GM23248 (cell line): ENCODE data around the gene SNHG17. TPM values are rescaled to one million over a fixed set of nuclear protein-coding genes. Genes with fewer than 3 reads are reported as not detected.
A peak's percentile ranks its signal among the peaks of the same experiment; 100 is the strongest.

Experiments used
- DNase-seq: peaks from one replicate; pipeline ENCODE4 v3.0.0-alpha.2; 2015
- H2AFZ ChIP-seq: fragments of 200-600 bp; sonication (generic); 2 replicates; pipeline ENCODE4 v1.6.1; 2016; ENCODE audit warnings: antibody characterized with exemption
- H3F3A ChIP-seq: fragments of 200-600 bp; sonication (generic); 2 replicates; pipeline ENCODE4 v1.6.1; 2016; ENCODE audit warnings: mild to moderate bottlenecking, antibody characterized with exemption, mixed run types; ENCODE audit not compliant: insufficient read depth
- H3K27ac ChIP-seq: fragments of 200-600 bp; sonication (generic); 2 replicates; pipeline ENCODE4 v1.5.1; 2016; ENCODE audit warnings: mild to moderate bottlenecking
- H3K27me3 ChIP-seq: fragments of 200-600 bp; sonication (generic); replicated peaks from 2 replicates; pipeline ENCODE4 v1.6.1; 2016; ENCODE audit warnings: mild to moderate bottlenecking; ENCODE audit not compliant: insufficient read depth
- H3K36me3 ChIP-seq: fragments of 200-600 bp; sonication (generic); 2 replicates; pipeline ENCODE4 v1.6.1; 2016; ENCODE audit warnings: low read depth, mild to moderate bottlenecking
- H3K4me1 ChIP-seq: fragments of 200-600 bp; sonication (generic); 2 replicates; pipeline ENCODE4 v1.6.1; 2016; ENCODE audit warnings: mild to moderate bottlenecking; ENCODE audit not compliant: insufficient read depth
- H3K4me2 ChIP-seq: fragments of 200-600 bp; sonication (generic); one replicate; pipeline ENCODE4 v1.6.1; 2016; ENCODE audit warnings: mild to moderate bottlenecking; ENCODE audit not compliant: unreplicated experiment
- H3K4me3 ChIP-seq: fragments of 200-600 bp; sonication (generic); 2 replicates; pipeline ENCODE4 v1.5.1; 2016; ENCODE audit warnings: mild to moderate bottlenecking
- H3K79me2 ChIP-seq: fragments of 200-600 bp; sonication (generic); 2 replicates; pipeline ENCODE4 v1.6.1; 2016; ENCODE audit warnings: mild to moderate bottlenecking; ENCODE audit not compliant: insufficient read depth
- H3K9ac ChIP-seq: fragments of 200-600 bp; sonication (generic); 2 replicates; pipeline ENCODE4 v1.6.1; 2016; ENCODE audit warnings: mild to moderate bottlenecking
- H3K9me2 ChIP-seq: fragments of 200-600 bp; sonication (generic); 2 replicates; pipeline ENCODE4 v1.6.1; 2016; ENCODE audit warnings: mixed run types, mild to moderate bottlenecking, moderate library complexity; ENCODE audit not compliant: insufficient read depth
- H3K9me3 ChIP-seq: fragments of 200-600 bp; sonication (generic); one replicate; pipeline ENCODE4 v1.6.1; 2017; ENCODE audit warnings: low read depth
- H4K20me1 ChIP-seq: fragments of 200-600 bp; sonication (generic); 2 replicates; pipeline ENCODE4 v1.6.0; 2016; ENCODE audit not compliant: insufficient read depth
- EZH2 ChIP-seq: fragments of 200-600 bp; sonication (generic); IDR thresholded peaks from 2 replicates; pipeline ENCODE4 v1.6.1; 2018; ENCODE audit warnings: antibody characterized with exemption, mild to moderate bottlenecking; ENCODE audit not compliant: insufficient read depth, poor library complexity, severe bottlenecking
- EZH2phosphoT487 ChIP-seq: fragments of 200-600 bp; sonication (generic); IDR thresholded peaks from 2 replicates; pipeline ENCODE4 v1.6.1; 2018; ENCODE audit warnings: antibody characterized with exemption, moderate library complexity, mild to moderate bottlenecking, low read depth; ENCODE audit not compliant: insufficient read depth
- WGBS, 2 experiments: methylation state at CpG; one replicate each; pipeline ENCODE4 v1.1.6; 2015 to 2017; ENCODE audit warnings: low lambda C conversion rate in 2 of 2, low coverage in 1 of 2; ENCODE audit errors: missing lambda C conversion rate in 2 of 2; 5-methylcytosine and 5-hydroxymethylcytosine counted together
- in situ Hi-C: fragments of 300-500 bp; cut with MboI; formaldehyde crosslinking; loops from 2 replicates; pipeline ENCODE4 v1.15.0; 2020
- polyA plus RNA-seq: library from polyadenylated mRNA; unstranded; fragments of >200 nt; fragmentation: Nextera tagmentation; extraction: Ambion mirVana; gene quantifications from 2 replicates; pipeline ENCODE4 v1.2.1, GENCODE V29; 2016
- total RNA-seq: library from RNA; depleted of rRNA; stranded (reverse); fragments of >200 nt; shearing (Covaris generic); gene quantifications from 2 replicates; pipeline ENCODE4 v1.2.3, GENCODE V29; 2014

Gene SNHG17
- total and polyA plus RNA-seq, 2 experiments from 2014 or later, result 15.2 to 28.0 TPM

GRCh38 chr20:38472513-38473366 is 37.6 kb upstream of the SNHG17 start, which contains the start of gene RALGAPB:
Gene RALGAPB (plus strand): TSS chr20:38472843. CDS start chr20:38488433, 15,590 bp downstream.
- H3K4me2 ChIP-seq, result peak within 1 kb of the TSS; percentile 83
- no peaks in the 10 kb centered on the region for H3K9me2 ChIP-seq
- H3K27me3 ChIP-seq, result no peaks in the 10 kb centered on the region
- H3K4me3 ChIP-seq, result peak within 1 kb of the TSS; percentile 93
- WGBS, 2 experiments, result 1 to 2% methylated on average over 48 to 62 of the region's 81 CpGs
- peak within 1 kb of the TSS; percentile 88 for H3K9ac ChIP-seq
- H4K20me1 ChIP-seq, result peaks cover 14% of the 10 kb centered on the region
- peak within 1 kb of the TSS; percentile 64 for H3K27ac ChIP-seq
- peak; percentile 99 for DNase-seq
- H3K36me3 ChIP-seq, result no peaks in the 10 kb centered on the region
- TF ChIP-seq EZH2phosphoT487, result no peak
- TF ChIP-seq EZH2, result no peak
- peaks cover 49% of the 10 kb centered on the region for H3K79me2 ChIP-seq
- no peaks in the 10 kb centered on the region for H3K9me3 ChIP-seq
- in situ Hi-C loops, result no loop called here
- H3K4me1 ChIP-seq, result peaks cover 12% of the 10 kb centered on the region
- peak within 1 kb of the TSS; percentile 96 for H2AFZ ChIP-seq
- H3F3A ChIP-seq, result peaks cover 8% of the 10 kb centered on the region

- Histone ChIP-seq H3K4me1 (peaks cover 12% of the 10 kb centered on the region), H3K27ac (no peak overlapping the region), H3K9ac (peak overlapping the region; percentile 23; the same call in 1 of the 2 replicates), H3F3A (peaks cover 8% of the 10 kb centered on the region), H3K79me2 (peaks cover 42% of the 10 kb centered on the region), H3K9me3 (no peaks in the 10 kb centered on the region), H2AFZ (peak overlapping the region; percentile 96), H4K20me1 (peaks cover 10% of the 10 kb centered on the region), H3K4me2 (peak overlapping the region; percentile 83), H3K27me3 (no peaks in the 10 kb centered on the region), H3K9me2 (no peaks in the 10 kb centered on the region), H3K36me3 (no peaks in the 10 kb centered on the region), H3K4me3 (peak overlapping the region; percentile 93)
- no peak for DNase-seq
- TF ChIP-seq EZH2 (no peak), EZH2phosphoT487 (no peak)
- WGBS, 2 experiments, result 13 to 18% methylated on average over 12 of the region's 12 CpGs
- in situ Hi-C loops, result no loop called here
These were observed 36.9 kb upstream of the SNHG17 start for GRCh38 chr20:38471987-38472512.

GRCh38 chr20:38471245-38471644 is 36.1 kb upstream of the SNHG17 start:
- peaks cover 10% of the 10 kb centered on the region for H4K20me1 ChIP-seq
- H3K9me3 ChIP-seq, result no peaks in the 10 kb centered on the region
- H3F3A ChIP-seq, result peaks cover 8% of the 10 kb centered on the region
- TF ChIP-seq EZH2, result no peak
- TF ChIP-seq EZH2phosphoT487, result no peak
- H3K27ac ChIP-seq, result no peak overlapping the region
- peak overlapping the region; percentile 96 for H2AFZ ChIP-seq
- H3K27me3 ChIP-seq, result no peaks in the 10 kb centered on the region
- in situ Hi-C loops, result no loop called here
- peaks cover 12% of the 10 kb centered on the region for H3K4me1 ChIP-seq
- no peak for DNase-seq
- no peak overlapping the region for H3K4me2 ChIP-seq
- no peaks in the 10 kb centered on the region for H3K36me3 ChIP-seq
- no peak overlapping the region for H3K4me3 ChIP-seq
- H3K79me2 ChIP-seq, result peaks cover 34% of the 10 kb centered on the region
- WGBS, 2 experiments, result 47 to 77% methylated on average over 1 of the region's 1 CpG
- H3K9ac ChIP-seq, result no peak overlapping the region
- no peaks in the 10 kb centered on the region for H3K9me2 ChIP-seq

- DNase-seq, result no peak
- no peak overlapping the region for H3K9ac ChIP-seq
- H3F3A ChIP-seq, result peaks cover 5% of the 10 kb centered on the region
- in situ Hi-C loops, result no loop called here
- H3K4me3 ChIP-seq, result no peak overlapping the region
- H3K36me3 ChIP-seq, result no peaks in the 10 kb centered on the region
- H2AFZ ChIP-seq, result no peak overlapping the region
- 29 to 35% methylated on average over 3 of the region's 3 CpGs for WGBS, 2 experiments
- no peak for TF ChIP-seq EZH2phosphoT487
- TF ChIP-seq EZH2, result no peak
- no peaks in the 10 kb centered on the region for H3K79me2 ChIP-seq
- no peaks in the 10 kb centered on the region for H3K9me2 ChIP-seq
- no peaks in the 10 kb centered on the region for H3K27me3 ChIP-seq
- no peaks in the 10 kb centered on the region for H3K9me3 ChIP-seq
- H3K27ac ChIP-seq, result no peak overlapping the region
- H3K4me2 ChIP-seq, result no peak overlapping the region
- no peaks in the 10 kb centered on the region for H3K4me1 ChIP-seq
- no peaks in the 10 kb centered on the region for H4K20me1 ChIP-seq
These were observed 31.9 kb upstream of the SNHG17 start for GRCh38 chr20:38466983-38467382.
